Neural progenitor cell (in vitro differentiated cells): ENCODE data around the gene BCAT1. TPM values are rescaled to one million over a fixed set of nuclear protein-coding genes. Genes with fewer than 3 reads are reported as not detected.

Source experiments
- DNase-seq: peaks from one replicate; pipeline ENCODE4 v3.0.0-alpha.2; 2016; ENCODE audit warnings: low spot score
- H2AFZ ChIP-seq: fragments of 200-600 bp; sonication (generic); replicated peaks from 2 replicates; pipeline ENCODE4 v1.6.1; 2016; ENCODE audit warnings: antibody characterized with exemption
- H3F3A ChIP-seq: fragments of 200-600 bp; sonication (generic); 2 replicates; pipeline ENCODE4 v1.6.1; 2016; ENCODE audit warnings: antibody characterized with exemption, low read depth
- H3K27ac ChIP-seq: fragments of 200-600 bp; sonication (generic); 2 replicates; pipeline ENCODE4 v1.5.1; 2016; ENCODE audit warnings: mild to moderate bottlenecking
- H3K27me3 ChIP-seq: fragments of 200-600 bp; sonication (generic); 2 replicates; pipeline ENCODE4 v1.6.1; 2016; ENCODE audit warnings: mild to moderate bottlenecking, moderate library complexity
- H3K36me3 ChIP-seq: fragments of 200-600 bp; sonication (generic); 2 replicates; pipeline ENCODE4 v1.5.1; 2016
- H3K4me1 ChIP-seq: fragments of 200-600 bp; sonication (generic); 2 replicates; pipeline ENCODE4 v1.6.1; 2016; ENCODE audit warnings: mixed run types
- H3K4me2 ChIP-seq: fragments of 200-600 bp; sonication (generic); 2 replicates; pipeline ENCODE4 v1.6.1; 2016
- H3K4me3 ChIP-seq: fragments of 200-600 bp; sonication (generic); 2 replicates; pipeline ENCODE4 v1.5.1; 2016
- H3K79me2 ChIP-seq: fragments of 200-600 bp; sonication (generic); 2 replicates; pipeline ENCODE4 v1.6.1; 2016; ENCODE audit warnings: low read depth
- H3K9ac ChIP-seq: fragments of 200-600 bp; sonication (generic); 2 replicates; pipeline ENCODE4 v1.6.1; 2016
- H3K9me3 ChIP-seq: fragments of 200-600 bp; sonication (generic); 2 replicates; pipeline ENCODE4 v1.5.1; 2016; ENCODE audit warnings: low read depth
- H4K20me1 ChIP-seq: fragments of 200-600 bp; sonication (generic); 2 replicates; pipeline ENCODE4 v1.6.1; 2016; ENCODE audit warnings: low read depth
- H3K27ac Mint-ChIP-seq: 3 replicates; pipeline ENCODE4 v1.8.0; 2021; ENCODE audit warnings: mixed read lengths
- H3K27me3 Mint-ChIP-seq: 2 replicates; pipeline ENCODE4 v1.8.0; 2022; ENCODE audit warnings: low read depth, mild to moderate bottlenecking, inconsistent platforms, moderate library complexity, mixed read lengths; ENCODE audit not compliant: insufficient read depth
- H3K36me3 Mint-ChIP-seq: 3 replicates; pipeline ENCODE4 v1.8.0; 2021; ENCODE audit warnings: mixed read lengths
- H3K4me1 Mint-ChIP-seq: 3 replicates; pipeline ENCODE4 v1.8.0; 2021; ENCODE audit warnings: mixed read lengths
- H3K4me3 Mint-ChIP-seq: 3 replicates; pipeline ENCODE4 v1.8.0; 2021; ENCODE audit warnings: mild to moderate bottlenecking, moderate library complexity, mixed read lengths
- H3K9me3 Mint-ChIP-seq: 3 replicates; pipeline ENCODE4 v1.8.0; 2020; ENCODE audit warnings: mixed read lengths
- EZH2 ChIP-seq: fragments of 200-600 bp; sonication (generic); IDR thresholded peaks from 2 replicates; pipeline ENCODE4 v1.6.1; 2017; ENCODE audit warnings: antibody characterized with exemption, mild to moderate bottlenecking, moderate library complexity
- EZH2phosphoT487 ChIP-seq: fragments of 200-600 bp; sonication (generic); IDR thresholded peaks from 2 replicates; pipeline ENCODE4 v1.6.1; 2017; ENCODE audit warnings: antibody characterized with exemption
- total RNA-seq: library from RNA; depleted of rRNA; stranded (reverse); fragments of >200 nt; gene quantifications from 2 replicates; pipeline ENCODE4 v1.2.3, GENCODE V29; 2015; ENCODE audit warnings: low replicate concordance
- TF ChIP-seq, protein P1 (sequence below): fragments of 200-600 bp; sonication (generic); IDR thresholded peaks from 2 replicates; pipeline ENCODE4 v1.5.1; 2017; ENCODE audit warnings: antibody characterized with exemption, mild to moderate bottlenecking

The BCAT1 gene
- total RNA-seq, 1 donor from 2014 or later: 287 TPM

DNA sequence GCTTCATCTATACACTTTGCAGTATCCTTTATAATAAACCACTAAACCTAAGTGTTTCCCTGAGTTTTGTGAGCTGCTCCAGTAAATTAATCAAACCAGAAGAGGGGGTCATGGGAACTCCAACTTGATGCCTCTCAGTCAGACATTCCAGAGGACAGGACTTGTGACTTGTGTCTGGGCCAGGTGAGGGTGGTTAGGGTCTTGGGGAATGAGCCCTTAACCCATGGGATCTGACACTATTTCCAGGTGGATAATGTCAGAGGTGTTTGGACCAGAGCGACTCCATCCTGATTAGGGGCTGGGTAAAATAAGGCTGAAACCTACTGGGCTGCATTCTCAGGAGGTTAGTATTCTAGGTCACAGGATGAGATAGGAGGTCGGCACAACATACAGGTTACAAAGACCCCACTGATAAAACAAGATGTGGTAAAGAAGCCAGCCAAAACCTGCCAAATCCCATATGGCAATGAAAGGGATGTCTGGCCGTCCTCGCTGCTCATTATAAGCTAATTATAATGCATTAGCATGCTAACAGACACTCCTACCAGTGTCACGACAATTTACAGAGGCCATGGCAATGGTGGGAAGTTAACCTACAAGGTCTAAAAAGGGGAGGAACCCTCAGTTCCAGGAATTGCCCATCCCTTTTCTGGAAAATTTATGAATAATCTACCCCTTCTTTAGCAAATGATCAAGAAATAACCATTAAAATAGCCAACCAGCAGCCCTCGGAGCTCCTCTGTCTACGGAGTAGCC is 58.7 kb downstream of the BCAT1 start:
- H3K4me3 ChIP-seq: no peak overlapping the region
- Mint-ChIP-seq H3K36me3 (peaks cover 23% of the 10 kb centered on the region), H3K4me1 (no peaks in the 10 kb centered on the region), H3K27ac (no peak overlapping the region), H3K27me3 (no peaks in the 10 kb centered on the region), H3K4me3 (no peak overlapping the region), H3K9me3 (no peaks in the 10 kb centered on the region)
- H3F3A ChIP-seq: no peaks in the 10 kb centered on the region
- no peak for TF ChIP-seq EZH2phosphoT487
- TF ChIP-seq EZH2: no peak
- TF ChIP-seq, protein P1, sequence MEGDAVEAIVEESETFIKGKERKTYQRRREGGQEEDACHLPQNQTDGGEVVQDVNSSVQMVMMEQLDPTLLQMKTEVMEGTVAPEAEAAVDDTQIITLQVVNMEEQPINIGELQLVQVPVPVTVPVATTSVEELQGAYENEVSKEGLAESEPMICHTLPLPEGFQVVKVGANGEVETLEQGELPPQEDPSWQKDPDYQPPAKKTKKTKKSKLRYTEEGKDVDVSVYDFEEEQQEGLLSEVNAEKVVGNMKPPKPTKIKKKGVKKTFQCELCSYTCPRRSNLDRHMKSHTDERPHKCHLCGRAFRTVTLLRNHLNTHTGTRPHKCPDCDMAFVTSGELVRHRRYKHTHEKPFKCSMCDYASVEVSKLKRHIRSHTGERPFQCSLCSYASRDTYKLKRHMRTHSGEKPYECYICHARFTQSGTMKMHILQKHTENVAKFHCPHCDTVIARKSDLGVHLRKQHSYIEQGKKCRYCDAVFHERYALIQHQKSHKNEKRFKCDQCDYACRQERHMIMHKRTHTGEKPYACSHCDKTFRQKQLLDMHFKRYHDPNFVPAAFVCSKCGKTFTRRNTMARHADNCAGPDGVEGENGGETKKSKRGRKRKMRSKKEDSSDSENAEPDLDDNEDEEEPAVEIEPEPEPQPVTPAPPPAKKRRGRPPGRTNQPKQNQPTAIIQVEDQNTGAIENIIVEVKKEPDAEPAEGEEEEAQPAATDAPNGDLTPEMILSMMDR: no peak
- no peak overlapping the region for H3K9ac ChIP-seq
- no peak overlapping the region for H3K4me2 ChIP-seq
- no peaks in the 10 kb centered on the region for H3K9me3 ChIP-seq
- peaks cover 50% of the 10 kb centered on the region for H3K79me2 ChIP-seq
- no peak overlapping the region for H3K27ac ChIP-seq
- H2AFZ ChIP-seq: no peak overlapping the region
- peaks cover 5% of the 10 kb centered on the region for H3K36me3 ChIP-seq
- DNase-seq: no peak
- H3K27me3 ChIP-seq: no peaks in the 10 kb centered on the region
- H3K4me1 ChIP-seq: no peaks in the 10 kb centered on the region
- peaks cover 21% of the 10 kb centered on the region for H4K20me1 ChIP-seq

DNA sequence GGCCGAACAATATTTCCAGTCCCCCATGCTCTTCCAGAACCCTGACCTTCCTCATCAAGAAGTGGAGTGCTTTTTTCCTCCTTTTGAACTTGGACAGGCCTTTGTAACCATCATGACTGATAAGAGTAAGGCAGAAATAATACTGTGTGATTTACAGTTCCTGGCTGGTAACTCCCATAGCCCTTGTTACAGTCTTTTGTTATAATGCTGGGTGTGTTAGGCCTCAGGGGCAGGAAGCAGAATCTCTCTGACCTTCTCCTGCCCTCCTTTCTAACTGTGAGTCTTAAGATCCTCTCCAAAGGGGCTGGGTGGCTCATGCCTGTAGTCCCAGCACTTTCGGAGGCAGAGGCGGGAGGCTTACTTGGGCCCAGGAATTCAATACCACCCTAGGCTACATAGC is 59.5 kb downstream of the BCAT1 start:
- Mint-ChIP-seq H3K4me3 (no peak overlapping the region), H3K27me3 (no peaks in the 10 kb centered on the region), H3K9me3 (no peaks in the 10 kb centered on the region), H3K36me3 (peaks cover 23% of the 10 kb centered on the region), H3K27ac (no peak overlapping the region), H3K4me1 (no peaks in the 10 kb centered on the region)
- Histone ChIP-seq H3K4me1 (no peaks in the 10 kb centered on the region), H3K9me3 (no peaks in the 10 kb centered on the region), H3K4me2 (no peak overlapping the region), H3K4me3 (no peak overlapping the region), H4K20me1 (peaks cover 13% of the 10 kb centered on the region), H3K79me2 (peaks cover 51% of the 10 kb centered on the region), H3K36me3 (peaks cover 5% of the 10 kb centered on the region), H3K27me3 (no peaks in the 10 kb centered on the region), H3F3A (no peaks in the 10 kb centered on the region), H3K27ac (no peak overlapping the region), H2AFZ (no peak overlapping the region), H3K9ac (no peak overlapping the region)
- no peak for DNase-seq
- no peak for TF ChIP-seq EZH2
- TF ChIP-seq EZH2phosphoT487: no peak
- TF ChIP-seq, protein P1: no peak

DNA sequence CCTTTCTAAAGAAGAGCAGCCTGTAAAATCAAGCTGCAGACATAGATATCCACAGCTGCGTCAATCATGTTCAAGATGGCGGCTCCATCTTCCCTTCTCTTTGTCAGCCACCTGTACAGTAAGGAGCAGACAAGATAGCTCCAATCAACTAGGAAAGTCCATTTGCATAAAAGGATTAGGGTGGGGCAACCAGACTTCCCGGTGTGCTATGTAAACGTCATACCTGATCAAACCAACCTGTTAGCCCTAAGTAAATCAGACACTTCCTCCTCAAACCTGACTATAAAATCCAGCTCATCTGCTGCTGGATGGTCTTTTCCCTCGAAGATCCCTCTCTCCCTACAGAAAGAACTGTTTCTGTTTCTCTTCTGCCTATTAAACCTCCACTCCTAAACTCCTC is 60.1 kb downstream of the BCAT1 start:
- H3K4me3 ChIP-seq: no peak overlapping the region
- no peaks in the 10 kb centered on the region for H3K27me3 ChIP-seq
- H3K4me2 ChIP-seq: no peak overlapping the region
- no peaks in the 10 kb centered on the region for H3K9me3 ChIP-seq
- H3K79me2 ChIP-seq: peaks cover 57% of the 10 kb centered on the region
- H2AFZ ChIP-seq: no peak overlapping the region
- H3K9ac ChIP-seq: no peak overlapping the region
- no peak overlapping the region for H3K4me3 Mint-ChIP-seq
- H3K27ac ChIP-seq: no peak overlapping the region
- H4K20me1 ChIP-seq: peaks cover 11% of the 10 kb centered on the region
- H3K27me3 Mint-ChIP-seq: no peaks in the 10 kb centered on the region
- H3K4me1 Mint-ChIP-seq: no peaks in the 10 kb centered on the region
- H3K27ac Mint-ChIP-seq: no peak overlapping the region
- H3K4me1 ChIP-seq: no peaks in the 10 kb centered on the region
- no peaks in the 10 kb centered on the region for H3F3A ChIP-seq
- H3K36me3 ChIP-seq: peaks cover 5% of the 10 kb centered on the region
- peaks cover 26% of the 10 kb centered on the region for H3K36me3 Mint-ChIP-seq
- TF ChIP-seq EZH2phosphoT487 (no peak), EZH2 (no peak)
- TF ChIP-seq, protein P1: no peak
- no peak for DNase-seq
- H3K9me3 Mint-ChIP-seq: no peaks in the 10 kb centered on the region
